ENCODE data around the gene C1QB.
"Not testable (repeated sequence)": the region's sequence is repeated elsewhere in the genome, so short reads cannot be mapped to it uniquely, and the experiment has no call there.

The C1QB gene

DNA sequence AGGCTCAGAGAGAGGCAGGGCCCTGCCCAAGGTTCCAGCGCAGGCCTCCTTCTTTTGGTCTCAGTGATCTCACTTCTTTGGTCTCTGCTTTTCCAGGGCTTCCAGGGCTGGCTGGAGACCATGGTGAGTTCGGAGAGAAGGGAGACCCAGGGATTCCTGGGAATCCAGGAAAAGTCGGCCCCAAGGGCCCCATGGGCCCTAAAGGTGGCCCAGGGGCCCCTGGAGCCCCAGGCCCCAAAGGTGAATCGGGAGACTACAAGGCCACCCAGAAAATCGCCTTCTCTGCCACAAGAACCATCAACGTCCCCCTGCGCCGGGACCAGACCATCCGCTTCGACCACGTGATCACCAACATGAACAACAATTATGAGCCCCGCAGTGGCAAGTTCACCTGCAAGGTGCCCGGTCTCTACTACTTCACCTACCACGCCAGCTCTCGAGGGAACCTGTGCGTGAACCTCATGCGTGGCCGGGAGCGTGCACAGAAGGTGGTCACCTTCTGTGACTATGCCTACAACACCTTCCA is 7.7 kb downstream of the C1QB start:
- H3K4me3 ChIP-seq (ENCODE audit: low read length), result no peak overlapping the region
- TF ChIP-seq, protein P1, sequence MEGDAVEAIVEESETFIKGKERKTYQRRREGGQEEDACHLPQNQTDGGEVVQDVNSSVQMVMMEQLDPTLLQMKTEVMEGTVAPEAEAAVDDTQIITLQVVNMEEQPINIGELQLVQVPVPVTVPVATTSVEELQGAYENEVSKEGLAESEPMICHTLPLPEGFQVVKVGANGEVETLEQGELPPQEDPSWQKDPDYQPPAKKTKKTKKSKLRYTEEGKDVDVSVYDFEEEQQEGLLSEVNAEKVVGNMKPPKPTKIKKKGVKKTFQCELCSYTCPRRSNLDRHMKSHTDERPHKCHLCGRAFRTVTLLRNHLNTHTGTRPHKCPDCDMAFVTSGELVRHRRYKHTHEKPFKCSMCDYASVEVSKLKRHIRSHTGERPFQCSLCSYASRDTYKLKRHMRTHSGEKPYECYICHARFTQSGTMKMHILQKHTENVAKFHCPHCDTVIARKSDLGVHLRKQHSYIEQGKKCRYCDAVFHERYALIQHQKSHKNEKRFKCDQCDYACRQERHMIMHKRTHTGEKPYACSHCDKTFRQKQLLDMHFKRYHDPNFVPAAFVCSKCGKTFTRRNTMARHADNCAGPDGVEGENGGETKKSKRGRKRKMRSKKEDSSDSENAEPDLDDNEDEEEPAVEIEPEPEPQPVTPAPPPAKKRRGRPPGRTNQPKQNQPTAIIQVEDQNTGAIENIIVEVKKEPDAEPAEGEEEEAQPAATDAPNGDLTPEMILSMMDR (conservative IDR thresholded peaks at IDR 0.05; ENCODE audit: low read depth, low read length), result no peak
- no peak for DNase-seq (ENCODE audit: low read depth)

DNA sequence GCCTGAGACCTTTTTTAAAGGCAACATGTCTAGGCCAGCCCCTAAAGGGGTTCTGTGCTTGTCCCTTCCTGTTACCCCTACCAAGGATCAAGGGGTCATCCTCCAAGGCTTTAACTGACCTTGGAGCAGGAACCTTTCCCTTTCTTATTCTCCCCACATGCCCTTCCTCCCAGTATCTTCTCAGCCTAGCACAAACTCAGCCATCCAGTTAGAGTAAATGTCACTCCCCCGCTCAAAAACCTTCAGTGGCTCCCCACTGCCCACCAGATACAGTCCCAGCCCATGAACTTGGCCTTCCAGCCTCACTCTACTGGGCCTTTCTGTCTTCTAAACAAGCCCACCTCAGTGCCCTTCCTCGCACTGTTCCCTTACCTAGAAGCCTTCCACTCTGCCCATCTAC is 8.8 kb downstream of the C1QB start:
- TF ChIP-seq, protein P1 (conservative IDR thresholded peaks at IDR 0.05; ENCODE audit: low read depth, low read length), result no peak
- no peak overlapping the region for H3K4me3 ChIP-seq (ENCODE audit: low read length)
- no peak for DNase-seq (ENCODE audit: low read depth)

DNA sequence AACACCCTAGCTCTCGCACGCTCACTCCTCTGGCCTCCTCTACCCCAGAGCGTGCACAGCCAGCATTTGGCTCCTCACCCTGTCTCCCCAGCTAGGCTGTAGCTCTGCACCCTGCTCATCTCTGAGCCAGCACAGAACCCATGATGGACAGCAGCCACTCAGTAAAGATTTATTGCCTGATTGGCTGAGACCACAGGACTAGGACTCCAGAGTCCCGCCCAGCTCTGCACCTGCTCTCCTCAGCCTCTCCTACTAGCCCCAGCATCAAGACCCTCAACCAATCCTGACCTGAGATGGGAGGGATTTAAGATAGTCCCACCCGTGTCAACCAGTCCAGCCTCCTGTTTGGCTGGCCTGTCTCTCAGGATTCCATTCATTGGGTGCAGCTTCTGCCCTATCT is 9.3 kb downstream of the C1QB start:
- DNase-seq (ENCODE audit: low read depth), result peak; percentile 13
- TF ChIP-seq, protein P1 (conservative IDR thresholded peaks at IDR 0.05; ENCODE audit: low read depth, low read length), result no peak

DNA sequence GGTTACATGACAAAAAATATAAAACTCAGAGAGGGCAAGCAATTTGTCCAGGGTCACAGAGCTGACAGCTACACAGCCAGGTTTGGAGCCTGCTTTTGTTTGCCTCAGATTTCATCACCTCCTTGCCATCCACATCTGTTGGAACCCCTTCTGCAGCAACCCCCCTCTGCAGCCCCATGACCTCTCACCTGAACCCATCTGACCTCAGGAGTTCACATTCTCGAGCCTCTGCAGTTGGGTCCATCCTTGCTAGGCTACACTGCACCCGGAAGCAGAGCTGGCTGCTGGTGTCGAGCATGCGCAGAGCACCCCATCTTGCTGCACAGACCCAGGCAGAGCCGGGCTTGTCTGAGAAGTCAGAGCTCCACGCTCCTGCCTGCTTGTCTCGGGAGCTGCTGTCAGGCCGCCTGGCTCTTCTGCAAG is 10.0 kb downstream of the C1QB start:
- no peak overlapping the region for H3K4me3 ChIP-seq (ENCODE audit: low read length)
- TF ChIP-seq, protein P1 (conservative IDR thresholded peaks at IDR 0.05; ENCODE audit: low read depth, low read length), result no peak
- no peak for DNase-seq (ENCODE audit: low read depth)

More for the DNA sequence above, 9.3 kb downstream of the C1QB start:
- H3K4me3 ChIP-seq (ENCODE audit: low read length), result no peak overlapping the region

DNA sequence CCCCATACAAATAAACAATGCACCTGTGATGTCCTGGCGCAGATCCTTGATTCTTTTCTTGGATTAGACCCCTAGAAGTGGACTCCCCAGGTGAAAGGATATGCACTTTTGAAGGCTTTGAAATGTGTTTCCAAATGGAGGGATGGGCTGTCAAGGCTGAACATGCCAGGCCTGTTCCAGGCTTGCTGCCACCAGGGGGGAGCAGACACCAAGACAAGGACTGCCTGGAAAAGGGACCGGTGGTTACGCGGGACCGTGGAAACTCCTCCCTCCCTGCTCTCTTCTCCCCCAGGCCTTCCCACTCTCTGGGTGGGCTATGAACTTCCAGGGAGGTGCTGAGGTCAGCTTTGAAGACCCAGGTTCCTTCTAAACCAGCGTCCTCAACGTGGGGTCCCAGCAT is 12.7 kb downstream of the C1QB start:
- no peak overlapping the region for H3K4me3 ChIP-seq (ENCODE audit: low read length)
- no peak for DNase-seq (ENCODE audit: low read depth)
- TF ChIP-seq, protein P1 (conservative IDR thresholded peaks at IDR 0.05; ENCODE audit: low read depth, low read length), result peak; percentile 80

DNA sequence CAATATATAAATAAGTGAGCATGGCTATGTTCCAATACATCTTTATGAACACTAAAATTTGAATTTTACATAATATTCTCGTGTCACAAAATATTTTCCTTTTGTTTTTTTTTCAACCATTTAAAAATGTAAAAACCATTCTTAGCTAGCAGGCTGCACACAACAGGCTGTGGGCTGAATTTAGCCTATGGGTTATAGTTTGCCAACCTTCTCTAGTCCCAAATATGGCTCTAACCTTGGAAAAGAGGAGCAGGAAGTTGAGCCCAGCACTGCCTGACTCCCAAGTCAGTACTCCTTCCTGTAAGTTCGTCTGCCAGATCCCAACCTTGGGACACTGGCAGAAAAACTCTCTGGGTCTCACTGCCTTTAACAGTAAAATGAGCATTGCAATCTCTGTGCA is 13.4 kb downstream of the C1QB start:
- TF ChIP-seq, protein P1 (conservative IDR thresholded peaks at IDR 0.05; ENCODE audit: low read depth, low read length), result no peak
- no peak for DNase-seq (ENCODE audit: low read depth)

DNA sequence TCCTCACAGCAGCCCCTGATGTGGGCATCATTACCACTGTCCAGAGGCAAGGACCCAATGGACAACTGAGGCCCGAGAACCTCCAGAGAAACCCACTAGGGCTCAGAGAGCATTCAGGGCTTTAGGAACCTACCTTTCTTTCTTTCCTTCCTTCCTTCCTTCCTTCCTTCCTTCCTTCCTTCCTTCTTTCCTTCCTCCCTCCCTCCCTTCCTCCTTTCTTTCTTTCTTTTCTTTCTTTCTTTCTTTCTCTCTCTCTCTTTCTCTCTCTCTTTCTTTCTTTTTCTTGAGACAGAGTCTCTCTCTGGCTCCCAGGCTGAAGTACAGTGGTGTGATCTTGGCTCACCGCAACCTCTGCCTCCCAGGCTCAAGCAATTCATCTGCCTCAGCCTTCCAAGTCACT is 15.8 kb downstream of the C1QB start:
- H3K4me3 ChIP-seq (ENCODE audit: low read length); DNase-seq (ENCODE audit: low read depth): not testable (repeated sequence)

More for the DNA sequence above, 13.4 kb downstream of the C1QB start:
- no peak overlapping the region for H3K4me3 ChIP-seq (ENCODE audit: low read length)
